Measurements from ENCODE around the gene CACNG1.

Gene CACNG1

GRCh38 chr17:67044016-67044772 lies at the start of gene CACNG1:
Gene CACNG1, plus strand, starts transcription at chr17:67044554. Its CDS starts 107 bp downstream, at chr17:67044661.
- no peak for DNase-seq

- DNase-seq = no peak
Measured at GRCh38 chr17:66994930-66995535, 49.3 kb upstream of the CACNG1 start.

- DNase-seq = no peak
Measured at GRCh38 chr17:66995944-66996343, 48.4 kb upstream of the CACNG1 start.

GRCh38 chr17:66996926-66997325 lies 47.4 kb upstream of the CACNG1 start:
- DNase-seq = no peak

GRCh38 chr17:67003231-67003630 lies 41.1 kb upstream of the CACNG1 start:
- no peak for DNase-seq

GRCh38 chr17:67004181-67004580 lies 40.2 kb upstream of the CACNG1 start:
- DNase-seq = no peak

GRCh38 chr17:67007266-67007665 lies 37.1 kb upstream of the CACNG1 start:
- DNase-seq = no peak

- no peak for DNase-seq
Measured at GRCh38 chr17:67008101-67008500, 36.3 kb upstream of the CACNG1 start.

- no peak for DNase-seq
Measured at GRCh38 chr17:67011527-67012175, 32.7 kb upstream of the CACNG1 start.

GRCh38 chr17:67013891-67014290 lies 30.5 kb upstream of the CACNG1 start:
- no peak for DNase-seq

GRCh38 chr17:67015001-67015400 lies 29.4 kb upstream of the CACNG1 start:
- no peak for DNase-seq

GRCh38 chr17:67016039-67016762 lies 28.2 kb upstream of the CACNG1 start:
- DNase-seq = no peak

- DNase-seq = no peak
Measured at GRCh38 chr17:67017910-67018309, 26.4 kb upstream of the CACNG1 start.

GRCh38 chr17:67018471-67019434 lies 25.6 kb upstream of the CACNG1 start:
- peak; percentile 7 to 30 for DNase-seq

GRCh38 chr17:67019809-67020208 lies 24.5 kb upstream of the CACNG1 start:
- DNase-seq = no peak

- no peak for DNase-seq
Measured at GRCh38 chr17:67020293-67020766, 24.0 kb upstream of the CACNG1 start.

- DNase-seq = no peak
Measured at GRCh38 chr17:67021196-67021595, 23.2 kb upstream of the CACNG1 start.

GRCh38 chr17:67021743-67022450 lies 22.5 kb upstream of the CACNG1 start:
- DNase-seq = no peak

GRCh38 chr17:67022451-67022810 lies 21.9 kb upstream of the CACNG1 start:
- DNase-seq = no peak

- no peak for DNase-seq
Measured at GRCh38 chr17:67024736-67025135, 19.6 kb upstream of the CACNG1 start.

GRCh38 chr17:67025216-67025792 lies 19.1 kb upstream of the CACNG1 start:
- DNase-seq = no peak
